ENCODE measurements around the gene UCHL3.

Gene UCHL3

GRCh38 chr13:75652726-75653125 lies 103.1 kb downstream of the UCHL3 start:
- H3K36me3 Mint-ChIP-seq (ENCODE audit: low read depth) = no peaks in the 10 kb centered on the region
- no peaks in the 10 kb centered on the region for H3K4me1 Mint-ChIP-seq (ENCODE audit: low read depth)
- H3K27ac Mint-ChIP-seq = no peak overlapping the region
- H3K9me3 Mint-ChIP-seq = no peaks in the 10 kb centered on the region
- DNase-seq = no peak
- no peak overlapping the region for H3K4me3 Mint-ChIP-seq
- H3K27me3 Mint-ChIP-seq = no peaks in the 10 kb centered on the region
